Measurements from ENCODE around the gene BABAM2. TPM values are rescaled to one million over a fixed set of nuclear protein-coding genes. Genes with fewer than 3 reads are reported as not detected.
A peak's percentile ranks its signal among the peaks of the same experiment; 100 is the strongest.

The BABAM2 gene
- total RNA-seq, 1 experiment from 2014 or later: 57.6 TPM

GRCh38 chr2:27915191-27915590 is 24.7 kb downstream of the BABAM2 start:
- BruUV-seq (replicated peaks): no TSS peak
- no peaks in the 10 kb centered on the region for H3K27me3 Mint-ChIP-seq (ENCODE audit: insufficient read depth, unreplicated experiment)
- ChIA-PET POLR2A (interaction anchor here (1.2 to 1.6 kb wide), 4 partner anchors 11 to 361 kb away, joined by 3 to 5 read pairs (median 4); partner anchors contain the start of gene BABAM2), CTCF (no interaction called here)
- peaks cover under 1% of the 10 kb centered on the region for H3K4me1 Mint-ChIP-seq (ENCODE audit: insufficient read depth, unreplicated experiment)
- H3K36me3 Mint-ChIP-seq (ENCODE audit: insufficient read depth, unreplicated experiment): no peaks in the 10 kb centered on the region
- no peak for DNase-seq (ENCODE audit: unreplicated experiment)
- intact Hi-C loops (cut with micrococcal nuclease): no loop called here
- no peak overlapping the region for H3K27ac Mint-ChIP-seq (ENCODE audit: low read depth, unreplicated experiment)
- TF ChIP-seq CTCF (IDR thresholded peaks at IDR 0.05; ENCODE audit: unreplicated experiment): no peak
- H3K9me3 Mint-ChIP-seq (ENCODE audit: unreplicated experiment): no peaks in the 10 kb centered on the region
- no peak overlapping the region for H3K4me3 Mint-ChIP-seq (ENCODE audit: unreplicated experiment)

- CTCF ChIA-PET: no interaction called here
- TF ChIP-seq CTCF (IDR thresholded peaks at IDR 0.05; ENCODE audit: unreplicated experiment): no peak
- intact Hi-C loops (cut with micrococcal nuclease): no loop called here
- H3K27me3 Mint-ChIP-seq (ENCODE audit: insufficient read depth, unreplicated experiment): no peaks in the 10 kb centered on the region
- POLR2A ChIA-PET: interaction anchor here (0.7 to 1.0 kb wide), 3 partner anchors 31 to 354 kb away, joined by 3 to 5 read pairs (median 5); no protein-coding TSS in a partner anchor
- no peak overlapping the region for H3K4me3 Mint-ChIP-seq (ENCODE audit: unreplicated experiment)
- no peaks in the 10 kb centered on the region for H3K9me3 Mint-ChIP-seq (ENCODE audit: unreplicated experiment)
- H3K4me1 Mint-ChIP-seq (ENCODE audit: insufficient read depth, unreplicated experiment): peaks cover 6% of the 10 kb centered on the region
- no peak overlapping the region for H3K27ac Mint-ChIP-seq (ENCODE audit: low read depth, unreplicated experiment)
- no TSS peak for BruUV-seq (replicated peaks)
- no peaks in the 10 kb centered on the region for H3K36me3 Mint-ChIP-seq (ENCODE audit: insufficient read depth, unreplicated experiment)
- DNase-seq (ENCODE audit: unreplicated experiment): no peak
Observed at GRCh38 chr2:27915874-27916273, 25.3 kb downstream of the BABAM2 start.

DNA sequence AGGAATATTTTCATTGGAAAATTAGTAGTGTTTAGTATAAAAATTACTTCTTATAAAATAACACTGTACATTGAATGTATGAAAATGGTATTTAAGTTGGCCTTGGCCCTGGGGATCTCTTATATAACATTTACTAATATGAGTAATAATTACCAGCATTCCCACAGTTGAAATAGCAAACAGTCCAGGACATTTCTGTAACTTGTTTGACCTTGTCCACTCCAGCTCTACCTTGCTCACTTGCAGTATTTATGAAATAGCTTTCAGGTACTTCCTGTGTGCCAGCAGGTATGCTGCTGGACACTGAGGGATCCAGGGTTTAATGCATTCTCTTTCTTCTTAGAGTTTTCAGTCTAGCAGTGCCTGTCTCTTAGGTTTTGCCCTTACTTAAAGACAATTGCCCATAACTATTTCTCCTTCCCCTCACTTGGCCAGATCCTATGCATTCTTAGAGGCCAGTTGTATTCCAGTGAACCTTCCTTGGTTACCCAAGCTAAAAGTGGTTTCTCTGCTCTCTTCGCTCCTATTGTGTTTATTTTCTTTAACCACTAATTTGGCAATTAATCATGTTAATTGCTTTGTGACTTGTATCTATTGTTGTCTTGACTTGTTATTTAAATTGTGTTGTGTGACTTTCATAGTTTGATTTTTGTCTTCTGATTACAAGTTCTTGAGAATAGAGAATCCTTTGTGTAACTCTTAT is 25.9 kb downstream of the BABAM2 start:
- H3K27me3 Mint-ChIP-seq (ENCODE audit: insufficient read depth, unreplicated experiment): no peaks in the 10 kb centered on the region
- no peak overlapping the region for H3K27ac Mint-ChIP-seq (ENCODE audit: low read depth, unreplicated experiment)
- H3K4me3 Mint-ChIP-seq (ENCODE audit: unreplicated experiment): no peak overlapping the region
- DNase-seq (ENCODE audit: unreplicated experiment): no peak
- no peak for TF ChIP-seq CTCF (IDR thresholded peaks at IDR 0.05; ENCODE audit: unreplicated experiment)
- BruUV-seq (replicated peaks): no TSS peak
- H3K9me3 Mint-ChIP-seq (ENCODE audit: unreplicated experiment): no peaks in the 10 kb centered on the region
- no peaks in the 10 kb centered on the region for H3K36me3 Mint-ChIP-seq (ENCODE audit: insufficient read depth, unreplicated experiment)
- ChIA-PET CTCF (interaction anchor here (0.5 kb wide), 1 partner anchor 360 kb away, joined by 3 read pairs; no protein-coding TSS in a partner anchor), POLR2A (interaction anchor here (0.7 to 1.4 kb wide), 5 partner anchors 8 to 353 kb away, joined by 3 to 5 read pairs (median 3); no protein-coding TSS in a partner anchor)
- peaks cover 6% of the 10 kb centered on the region for H3K4me1 Mint-ChIP-seq (ENCODE audit: insufficient read depth, unreplicated experiment)
- intact Hi-C loops (cut with micrococcal nuclease): no loop called here

DNA sequence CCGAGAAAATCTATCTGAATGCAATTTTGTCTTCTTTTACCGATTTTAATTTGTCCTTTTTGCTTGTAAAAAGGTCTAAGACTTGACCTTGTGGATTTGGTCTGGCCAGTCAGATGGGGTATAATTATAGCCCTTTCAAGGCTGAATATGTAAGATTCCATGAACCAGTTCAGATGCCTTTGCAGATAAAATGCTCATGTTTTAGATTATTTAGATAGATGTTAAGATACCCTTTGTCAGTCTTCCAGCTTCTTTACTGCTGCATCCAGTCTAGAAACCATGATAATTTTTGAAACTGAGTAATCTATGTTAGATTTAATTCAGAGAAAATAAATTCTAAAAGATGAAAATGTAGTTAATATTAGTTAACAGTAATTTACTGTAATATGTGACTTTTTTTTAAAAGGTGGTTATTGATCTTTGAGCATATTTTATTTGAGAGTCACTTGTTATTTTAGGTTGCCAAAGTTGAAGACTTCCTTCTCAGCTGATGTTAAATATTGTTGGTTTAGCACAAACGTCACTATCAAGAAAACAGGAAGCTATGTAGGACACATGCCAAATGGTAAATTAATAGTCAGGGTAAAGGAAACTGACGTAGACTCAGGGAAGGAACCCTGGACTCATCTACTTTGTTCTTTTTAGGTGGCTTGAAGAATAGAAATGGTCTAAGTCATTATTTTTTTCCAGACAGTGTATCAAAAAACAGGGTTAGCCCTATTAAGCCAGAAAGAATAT is 29.8 kb downstream of the BABAM2 start:
- no peak for TF ChIP-seq CTCF (IDR thresholded peaks at IDR 0.05; ENCODE audit: unreplicated experiment)
- H3K4me1 Mint-ChIP-seq (ENCODE audit: insufficient read depth, unreplicated experiment): peaks cover 6% of the 10 kb centered on the region
- intact Hi-C loops (cut with micrococcal nuclease): no loop called here
- DNase-seq (ENCODE audit: unreplicated experiment): peak; percentile 21
- no peaks in the 10 kb centered on the region for H3K36me3 Mint-ChIP-seq (ENCODE audit: insufficient read depth, unreplicated experiment)
- ChIA-PET CTCF (interaction anchor here (0.5 to 0.7 kb wide), 3 partner anchors 9 to 1829 kb away, joined by 3 to 6 read pairs (median 3); no protein-coding TSS in a partner anchor), POLR2A (interaction anchor here (0.8 kb wide), 2 partner anchors 137 to 266 kb away, joined by 3 to 4 read pairs; no protein-coding TSS in a partner anchor)
- no peaks in the 10 kb centered on the region for H3K27me3 Mint-ChIP-seq (ENCODE audit: insufficient read depth, unreplicated experiment)
- H3K27ac Mint-ChIP-seq (ENCODE audit: low read depth, unreplicated experiment): peak overlapping the region; percentile 26
- H3K9me3 Mint-ChIP-seq (ENCODE audit: unreplicated experiment): no peaks in the 10 kb centered on the region
- H3K4me3 Mint-ChIP-seq (ENCODE audit: unreplicated experiment): no peak overlapping the region
- no TSS peak for BruUV-seq (replicated peaks)

Data from MCF 10A (cell line).